ENCODE data around the gene LAMC3. TPM values are rescaled to one million over a fixed set of nuclear protein-coding genes. Genes with fewer than 3 reads are reported as not detected.

Gene LAMC3
- total RNA-seq, 1 donor from 2014 or later, result 1.0 TPM

DNA sequence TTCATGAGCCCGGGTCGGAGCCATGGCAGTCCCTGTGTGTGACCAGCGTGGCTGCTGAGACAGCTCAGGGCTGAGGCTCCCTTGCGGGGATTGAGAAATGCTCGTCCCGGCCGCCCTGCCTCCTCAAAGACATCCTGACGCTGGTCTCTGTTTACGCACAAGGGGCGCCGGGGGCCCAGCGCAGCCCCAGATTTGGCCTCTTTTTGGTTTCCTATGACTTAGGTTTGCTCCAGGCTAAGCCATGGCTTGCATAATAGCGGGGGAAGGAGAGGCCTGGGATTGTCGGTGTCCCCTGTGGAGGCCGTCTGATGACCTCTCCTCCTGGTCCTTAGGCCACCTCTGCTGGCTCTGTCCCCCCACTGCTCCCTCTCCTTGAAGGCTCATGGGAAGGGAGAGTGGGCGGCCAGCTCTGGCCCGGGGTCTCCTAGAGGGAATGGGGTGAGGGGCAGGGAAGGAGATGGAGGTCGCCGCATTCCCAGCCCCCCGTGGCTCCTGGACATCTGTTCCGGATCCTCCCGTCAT lies 3.5 kb downstream of the LAMC3 start:
- Mint-ChIP-seq H3K4me1 (ENCODE audit: unreplicated experiment) (peaks cover 27% of the 10 kb centered on the region), H3K4me3 (ENCODE audit: unreplicated experiment) (no peak overlapping the region), H3K36me3 (ENCODE audit: unreplicated experiment) (no peaks in the 10 kb centered on the region), H3K9me3 (ENCODE audit: unreplicated experiment) (no peaks in the 10 kb centered on the region), H3K27ac (ENCODE audit: unreplicated experiment) (no peak overlapping the region), H3K27me3 (ENCODE audit: unreplicated experiment) (peaks cover 30% of the 10 kb centered on the region)
- TF ChIP-seq, protein P1, sequence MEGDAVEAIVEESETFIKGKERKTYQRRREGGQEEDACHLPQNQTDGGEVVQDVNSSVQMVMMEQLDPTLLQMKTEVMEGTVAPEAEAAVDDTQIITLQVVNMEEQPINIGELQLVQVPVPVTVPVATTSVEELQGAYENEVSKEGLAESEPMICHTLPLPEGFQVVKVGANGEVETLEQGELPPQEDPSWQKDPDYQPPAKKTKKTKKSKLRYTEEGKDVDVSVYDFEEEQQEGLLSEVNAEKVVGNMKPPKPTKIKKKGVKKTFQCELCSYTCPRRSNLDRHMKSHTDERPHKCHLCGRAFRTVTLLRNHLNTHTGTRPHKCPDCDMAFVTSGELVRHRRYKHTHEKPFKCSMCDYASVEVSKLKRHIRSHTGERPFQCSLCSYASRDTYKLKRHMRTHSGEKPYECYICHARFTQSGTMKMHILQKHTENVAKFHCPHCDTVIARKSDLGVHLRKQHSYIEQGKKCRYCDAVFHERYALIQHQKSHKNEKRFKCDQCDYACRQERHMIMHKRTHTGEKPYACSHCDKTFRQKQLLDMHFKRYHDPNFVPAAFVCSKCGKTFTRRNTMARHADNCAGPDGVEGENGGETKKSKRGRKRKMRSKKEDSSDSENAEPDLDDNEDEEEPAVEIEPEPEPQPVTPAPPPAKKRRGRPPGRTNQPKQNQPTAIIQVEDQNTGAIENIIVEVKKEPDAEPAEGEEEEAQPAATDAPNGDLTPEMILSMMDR (IDR thresholded peaks at IDR 0.05), result no peak
- no peak for DNase-seq (ENCODE audit: extremely low spot score, unreplicated experiment)

DNA sequence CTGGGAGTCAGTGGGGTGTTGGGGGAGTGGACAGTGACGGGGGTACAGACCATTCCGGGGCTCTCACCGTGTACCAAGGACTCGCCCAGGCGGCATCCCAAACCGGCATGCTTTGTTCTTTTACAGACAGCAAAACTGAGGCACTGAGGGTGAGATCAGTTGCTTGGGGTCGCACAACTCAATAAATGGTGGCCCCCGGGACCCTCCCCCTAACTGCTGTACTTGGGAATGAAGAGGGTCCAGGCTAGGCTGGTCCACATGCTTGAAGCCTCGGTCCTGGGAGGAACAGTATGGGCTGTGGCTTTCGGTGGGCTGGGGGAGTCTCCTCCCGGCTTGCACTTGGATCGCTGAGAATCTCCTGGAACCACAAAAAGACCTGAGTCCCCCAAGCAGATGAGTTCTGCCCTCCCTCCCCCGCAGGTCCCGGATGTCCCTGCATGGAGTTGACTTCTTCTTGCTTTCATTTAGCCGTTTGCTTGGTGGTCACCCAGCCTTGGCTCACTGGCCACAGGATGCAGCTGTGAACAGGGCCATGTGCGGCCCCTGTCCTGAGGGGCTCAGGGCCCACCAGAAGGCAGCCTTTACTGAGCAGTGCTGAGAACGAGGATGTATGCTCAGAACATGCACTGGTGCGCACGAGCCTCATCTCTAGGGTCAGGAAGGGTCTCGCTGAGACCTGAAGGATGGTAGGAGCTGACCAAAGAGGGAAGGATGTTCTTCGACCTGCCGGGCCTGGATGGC lies 4.2 kb downstream of the LAMC3 start:
- TF ChIP-seq, protein P1 (IDR thresholded peaks at IDR 0.05), result no peak
- H3K27ac Mint-ChIP-seq (ENCODE audit: unreplicated experiment), result no peak overlapping the region

DNA sequence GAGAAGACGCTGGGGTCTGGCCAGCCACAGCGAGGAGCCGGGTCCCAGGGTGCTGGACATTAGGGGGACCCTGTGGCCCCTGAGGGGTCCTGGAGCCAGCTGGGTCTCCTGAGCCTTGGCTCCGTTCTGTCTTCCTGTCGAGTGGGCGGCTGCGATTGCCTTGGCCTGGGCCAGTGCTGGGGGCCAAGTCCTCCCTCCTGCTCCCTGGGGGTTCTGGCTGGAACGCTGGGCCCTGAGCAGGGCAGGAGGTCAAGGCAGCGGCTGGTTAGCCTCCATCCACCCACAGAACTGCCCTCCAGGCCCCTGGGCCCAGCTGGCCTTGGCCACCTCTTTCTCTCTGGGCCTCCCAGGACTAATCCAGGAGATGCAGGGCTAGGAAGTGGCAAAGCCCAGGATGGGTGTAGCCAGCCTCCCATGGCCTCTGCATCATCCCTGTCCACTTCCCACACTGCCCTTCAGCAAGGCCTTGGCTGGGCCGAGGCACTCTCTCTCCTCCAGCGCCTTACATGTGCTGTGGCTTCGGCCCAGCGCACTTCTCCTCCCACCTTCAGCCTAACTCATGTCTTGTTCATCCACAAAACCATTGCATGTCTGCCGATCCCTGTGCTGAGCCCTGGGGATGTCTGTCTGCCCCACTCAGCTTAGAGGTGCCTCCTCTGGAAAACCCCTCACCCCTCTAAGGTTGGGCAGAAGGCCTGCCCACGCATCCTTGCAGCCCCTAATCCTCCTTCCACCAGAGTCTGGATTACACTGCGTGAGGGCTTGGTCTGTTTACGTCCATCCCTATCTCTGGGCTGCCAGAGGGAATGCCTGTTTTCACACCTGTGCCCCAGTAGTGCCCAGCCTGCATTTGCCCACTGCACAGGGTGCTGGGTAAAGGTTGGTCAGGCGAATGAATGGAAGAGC lies 5.0 kb downstream of the LAMC3 start:
- no peaks in the 10 kb centered on the region for H3K9me3 Mint-ChIP-seq (ENCODE audit: unreplicated experiment)
- peaks cover 25% of the 10 kb centered on the region for H3K27me3 Mint-ChIP-seq (ENCODE audit: unreplicated experiment)
- TF ChIP-seq, protein P1 (IDR thresholded peaks at IDR 0.05), result no peak
- H3K4me3 Mint-ChIP-seq (ENCODE audit: unreplicated experiment), result no peak overlapping the region
- H3K4me1 Mint-ChIP-seq (ENCODE audit: unreplicated experiment), result peaks cover 23% of the 10 kb centered on the region
- H3K36me3 Mint-ChIP-seq (ENCODE audit: unreplicated experiment), result no peaks in the 10 kb centered on the region
- H3K27ac Mint-ChIP-seq (ENCODE audit: unreplicated experiment), result no peak overlapping the region
- no peak for DNase-seq (ENCODE audit: extremely low spot score, unreplicated experiment)

More for the DNA sequence above, 4.2 kb downstream of the LAMC3 start:
- H3K4me1 Mint-ChIP-seq (ENCODE audit: unreplicated experiment), result peaks cover 27% of the 10 kb centered on the region
- no peak overlapping the region for H3K4me3 Mint-ChIP-seq (ENCODE audit: unreplicated experiment)
- no peaks in the 10 kb centered on the region for H3K9me3 Mint-ChIP-seq (ENCODE audit: unreplicated experiment)
- no peaks in the 10 kb centered on the region for H3K36me3 Mint-ChIP-seq (ENCODE audit: unreplicated experiment)
- H3K27me3 Mint-ChIP-seq (ENCODE audit: unreplicated experiment), result peaks cover 30% of the 10 kb centered on the region
- DNase-seq (ENCODE audit: extremely low spot score, unreplicated experiment), result no peak

DNA sequence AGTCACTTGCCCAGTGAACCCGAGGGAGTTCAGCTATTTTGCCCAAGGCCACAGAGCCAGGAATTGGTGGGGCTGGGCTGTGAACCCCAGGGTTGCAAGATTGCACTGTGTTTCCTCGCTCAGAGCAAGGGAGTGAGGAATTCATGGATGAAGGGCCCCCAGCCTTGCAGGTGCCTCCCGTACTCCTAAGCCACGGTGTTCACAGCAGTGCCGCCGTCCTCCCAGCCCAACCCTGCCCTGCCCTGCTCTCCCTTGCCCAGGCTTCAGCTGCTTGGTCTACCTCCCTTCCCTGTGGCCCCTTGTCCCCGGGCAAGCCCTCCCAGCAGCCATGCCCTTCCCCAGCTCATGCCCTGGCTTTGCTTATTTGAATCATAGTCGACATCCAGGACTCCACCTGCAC lies 6.1 kb downstream of the LAMC3 start:
- H3K4me3 Mint-ChIP-seq (ENCODE audit: unreplicated experiment), result no peak overlapping the region

More for the DNA sequence above, 6.1 kb downstream of the LAMC3 start:
- no peaks in the 10 kb centered on the region for H3K9me3 Mint-ChIP-seq (ENCODE audit: unreplicated experiment)
- no peaks in the 10 kb centered on the region for H3K36me3 Mint-ChIP-seq (ENCODE audit: unreplicated experiment)
- no peak for DNase-seq (ENCODE audit: extremely low spot score, unreplicated experiment)
- peaks cover 25% of the 10 kb centered on the region for H3K27me3 Mint-ChIP-seq (ENCODE audit: unreplicated experiment)
- H3K27ac Mint-ChIP-seq (ENCODE audit: unreplicated experiment), result no peak overlapping the region
- TF ChIP-seq, protein P1 (IDR thresholded peaks at IDR 0.05), result no peak
- H3K4me1 Mint-ChIP-seq (ENCODE audit: unreplicated experiment), result peaks cover 25% of the 10 kb centered on the region
